Stimulated activated CD4-positive, alpha-beta T cell treated with anti-CD3 and anti-CD28 coated beads, Interleukin-2, amount 100 ng/mL, for 4 hours (primary cell): ENCODE measurements around the gene NAV2.

ENCODE experiments used
- DNase-seq: peaks from one replicate; pipeline ENCODE4 v3.0.0-alpha.2; 2020; ENCODE audit warnings: low read depth

NAV2 gene

DNA sequence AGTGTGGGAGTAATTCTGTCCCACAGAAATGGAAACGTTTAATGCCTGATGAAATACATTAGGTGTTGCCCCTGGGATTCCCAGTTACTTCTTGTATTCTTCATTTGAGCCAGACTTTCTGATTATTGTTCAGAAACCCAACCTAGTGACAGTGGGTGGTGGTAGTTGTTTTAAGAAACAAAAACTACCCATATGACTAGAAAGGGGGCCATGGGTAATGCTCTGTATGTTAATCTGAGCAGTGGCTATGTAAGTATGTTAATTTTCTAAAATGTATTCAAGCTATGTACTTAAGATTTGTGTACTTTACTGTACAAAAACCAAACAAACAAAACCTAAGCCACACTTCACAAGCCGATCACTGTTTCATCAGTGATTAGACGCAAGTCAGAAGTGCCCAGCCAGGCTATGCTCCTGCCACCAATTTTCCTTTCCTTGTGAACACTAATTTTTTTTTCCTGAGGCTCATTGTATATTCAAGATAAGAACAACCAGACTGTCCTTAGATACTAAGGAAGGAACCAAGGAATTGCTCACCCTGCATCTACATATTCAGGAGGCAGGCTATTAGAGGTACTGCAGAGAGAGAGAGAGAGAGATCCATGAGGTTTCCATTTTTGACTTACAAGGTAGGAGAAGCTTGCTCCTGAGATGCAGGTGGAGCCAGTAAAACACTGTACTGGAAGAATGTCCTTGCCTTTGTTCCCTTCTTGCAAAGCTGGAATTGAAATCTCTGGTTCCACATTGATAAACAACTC lies 324.9 kb downstream of the NAV2 start:
- DNase-seq: no peak

DNA sequence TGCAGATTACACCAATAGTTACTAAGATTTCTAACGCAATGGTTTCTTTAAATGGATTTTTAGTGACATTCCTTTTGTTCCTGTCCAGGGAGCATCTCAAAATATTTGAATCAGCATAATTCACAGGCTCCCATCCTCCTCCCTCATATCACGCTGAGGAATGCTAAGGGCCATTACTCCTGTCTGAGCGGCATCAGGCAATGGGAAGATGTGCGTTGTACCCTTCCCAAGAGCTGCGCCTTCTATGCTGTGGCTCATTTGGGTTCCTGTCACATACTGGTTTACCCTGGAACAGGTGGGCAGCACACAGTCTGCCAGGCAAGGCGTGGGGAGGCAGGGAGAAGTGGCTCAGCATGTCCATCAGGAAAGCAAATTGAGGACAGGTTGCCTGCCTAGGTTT lies 325.8 kb downstream of the NAV2 start:
- DNase-seq: no peak

DNA sequence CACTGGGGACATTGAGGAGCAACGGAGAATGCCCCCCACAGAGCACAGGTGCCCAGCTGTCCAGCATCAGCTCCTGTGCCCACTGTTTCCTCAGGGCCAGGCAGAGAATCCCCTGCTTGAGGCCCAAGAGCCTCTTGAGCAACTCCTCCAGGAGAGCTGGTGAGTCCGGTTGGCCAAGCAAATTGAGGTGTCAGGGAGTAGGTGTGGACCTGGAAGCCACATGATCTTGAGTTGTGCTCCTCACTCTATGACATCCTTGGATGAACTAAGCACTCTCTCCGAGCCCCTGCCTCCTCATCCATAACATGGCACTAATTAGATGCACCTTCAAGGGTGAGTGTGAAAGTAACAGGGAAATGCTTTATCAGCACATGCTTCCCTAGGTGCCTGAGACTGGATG lies 326.3 kb downstream of the NAV2 start:
- no peak for DNase-seq

DNA sequence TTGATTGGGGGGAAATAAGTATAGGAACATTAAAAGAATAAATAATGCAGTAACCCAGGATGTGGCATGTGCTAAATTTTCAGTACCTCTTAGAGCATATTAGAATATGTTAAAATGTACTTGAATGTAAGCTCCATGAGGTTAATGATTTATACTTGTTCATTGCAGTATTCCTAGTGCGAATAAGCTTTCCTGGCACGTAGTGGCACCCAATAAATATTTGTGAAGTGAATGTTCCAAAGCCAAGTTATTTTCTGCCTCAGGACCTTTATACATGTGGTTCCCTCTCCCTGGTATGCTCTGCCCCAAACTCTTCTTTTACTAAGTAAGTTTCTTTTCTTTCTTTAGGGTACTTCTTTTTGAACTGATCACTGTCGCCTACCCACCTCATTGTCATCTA lies 328.9 kb downstream of the NAV2 start:
- DNase-seq: no peak

DNA sequence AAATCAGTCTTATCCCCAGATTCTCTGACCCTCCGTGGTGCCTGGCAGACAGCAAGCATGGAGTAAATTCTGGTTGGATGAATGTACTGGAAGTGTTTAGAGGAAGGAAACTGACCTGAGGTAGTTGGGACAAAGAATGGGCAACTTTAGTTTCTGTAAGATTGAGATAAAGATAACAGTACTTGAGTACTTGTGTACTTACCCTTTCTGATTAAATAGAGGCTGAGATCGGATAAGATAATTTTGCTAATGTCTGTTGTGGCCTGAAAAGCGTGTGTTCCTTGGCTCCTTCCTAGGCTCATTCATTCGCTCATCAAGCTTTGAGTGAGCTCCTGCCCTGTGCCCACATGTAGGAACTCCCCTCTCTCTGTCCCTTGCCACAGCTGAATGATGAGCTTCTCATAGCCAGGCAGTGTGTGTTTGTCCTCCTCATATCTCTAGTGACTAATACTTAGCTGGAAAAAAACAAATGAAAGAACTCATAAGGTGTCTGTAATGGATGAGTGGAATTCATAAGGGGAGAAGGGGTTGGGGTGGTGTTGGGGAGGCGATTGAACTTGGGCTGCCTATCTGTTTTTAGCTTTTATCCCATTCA lies 329.5 kb downstream of the NAV2 start:
- DNase-seq: no peak

DNA sequence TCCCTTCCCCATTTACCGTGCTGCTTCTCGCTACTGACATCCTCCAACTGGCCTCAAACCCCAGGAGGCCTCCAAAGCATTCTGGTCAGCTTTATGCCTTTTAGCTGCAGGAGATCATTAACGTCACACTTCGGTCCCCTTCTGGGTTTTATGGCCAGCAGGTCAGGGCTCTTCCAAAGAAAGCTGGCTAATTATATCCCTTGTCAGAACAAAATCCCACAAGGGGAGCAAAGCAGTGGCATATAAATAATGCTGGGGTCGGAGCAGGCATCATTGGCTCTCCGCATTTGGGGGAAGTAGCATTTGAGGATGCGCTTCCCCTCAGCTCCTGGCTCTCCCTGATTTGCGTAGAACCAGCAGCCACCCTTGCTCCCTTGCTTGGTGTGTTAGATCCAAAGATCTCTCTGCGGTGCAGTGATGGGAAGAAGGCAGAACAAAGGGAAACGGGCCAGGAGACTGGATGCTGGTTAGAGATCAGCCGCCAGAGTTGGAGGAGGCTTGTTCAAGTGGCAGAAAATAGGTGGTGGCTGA lies 330.2 kb downstream of the NAV2 start:
- no peak for DNase-seq

DNA sequence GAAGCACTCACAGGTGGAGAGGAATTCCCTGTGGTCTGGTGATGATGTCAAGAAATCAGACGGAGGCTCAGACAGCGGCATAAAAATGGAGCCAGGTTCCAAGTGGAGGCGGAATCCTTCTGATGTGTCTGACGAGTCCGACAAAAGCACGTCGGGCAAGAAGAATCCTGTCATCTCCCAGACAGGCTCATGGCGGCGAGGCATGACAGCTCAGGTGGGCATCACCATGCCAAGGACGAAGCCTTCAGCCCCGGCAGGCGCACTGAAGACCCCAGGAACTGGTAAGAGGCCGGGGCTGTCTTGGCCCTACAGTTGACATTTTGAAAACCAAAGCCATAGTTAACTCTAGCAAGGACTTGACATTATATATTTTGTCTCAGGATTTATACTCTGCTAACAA lies 331.4 kb downstream of the NAV2 start:
- DNase-seq: no peak

DNA sequence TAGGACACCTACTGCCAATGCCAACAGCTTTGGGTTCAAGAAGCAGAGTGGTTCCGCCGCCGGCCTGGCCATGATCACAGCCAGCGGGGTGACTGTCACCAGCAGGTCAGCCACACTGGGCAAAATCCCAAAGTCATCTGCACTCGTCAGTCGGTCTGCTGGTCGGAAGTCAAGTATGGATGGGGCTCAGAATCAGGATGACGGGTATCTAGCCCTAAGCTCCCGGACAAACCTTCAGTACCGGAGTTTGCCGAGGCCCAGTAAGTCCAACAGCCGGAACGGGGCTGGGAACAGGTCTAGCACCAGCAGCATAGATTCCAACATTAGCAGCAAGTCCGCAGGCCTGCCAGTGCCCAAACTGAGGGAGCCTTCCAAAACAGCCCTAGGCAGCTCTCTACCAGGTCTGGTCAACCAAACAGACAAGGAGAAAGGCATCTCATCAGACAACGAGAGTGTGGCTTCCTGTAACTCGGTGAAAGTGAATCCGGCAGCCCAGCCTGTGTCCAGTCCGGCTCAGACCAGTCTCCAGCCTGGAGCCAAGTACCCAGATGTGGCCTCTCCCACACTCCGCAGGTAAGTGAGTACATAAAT lies 332.6 kb downstream of the NAV2 start:
- DNase-seq: no peak

DNA sequence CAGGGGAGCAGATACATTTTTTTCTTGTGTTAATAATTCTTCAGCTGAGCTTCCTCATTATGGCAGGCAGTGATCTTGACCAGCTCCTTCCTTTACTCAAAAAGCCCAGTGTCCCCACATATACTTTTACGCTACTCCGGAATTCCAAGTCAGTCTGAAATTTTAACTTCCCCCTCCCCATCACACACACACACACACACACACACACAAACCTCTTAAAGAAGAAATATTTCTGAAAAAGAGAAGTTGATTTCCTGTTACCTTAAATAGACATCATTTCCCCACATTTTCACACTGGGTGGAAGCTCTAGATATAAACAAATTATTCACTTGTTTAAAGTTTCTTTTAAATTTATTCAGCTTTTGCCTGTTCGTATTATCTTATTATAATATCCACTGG lies 333.8 kb downstream of the NAV2 start:
- no peak for DNase-seq

DNA sequence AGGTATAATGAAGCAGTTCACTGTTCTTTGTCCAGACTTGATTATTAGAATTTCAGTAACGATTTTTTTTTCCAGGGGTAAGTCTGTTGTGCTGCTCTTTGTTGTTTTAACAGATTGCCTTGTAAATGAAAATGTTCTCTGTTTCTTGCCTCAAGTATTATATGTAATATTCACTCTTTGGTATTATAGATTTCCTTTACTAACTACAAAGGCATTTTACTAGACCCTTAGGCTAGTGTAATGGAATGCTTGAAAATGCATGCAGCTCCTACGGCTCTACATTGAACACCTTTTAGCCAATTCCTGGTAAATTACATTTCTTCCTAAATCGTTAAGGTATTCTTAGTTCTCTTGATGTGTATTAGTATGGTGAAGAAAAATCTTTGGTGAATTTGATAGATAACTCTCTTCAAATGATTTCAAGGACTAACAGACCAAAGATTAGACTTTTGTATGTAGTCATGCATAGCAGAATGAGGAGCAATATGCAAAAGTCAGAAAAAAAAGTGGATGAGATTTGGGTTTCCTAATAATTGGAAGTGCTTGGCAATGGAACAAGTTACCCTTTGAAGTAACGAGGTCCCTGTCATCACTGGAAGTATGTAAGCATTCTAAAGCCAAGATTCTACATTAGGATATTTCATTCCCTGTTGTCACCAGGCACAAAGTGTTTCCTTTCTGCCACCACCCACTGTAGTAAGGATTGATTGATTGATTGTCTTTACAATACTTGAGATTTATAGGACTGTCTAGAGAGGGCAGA lies 334.6 kb downstream of the NAV2 start:
- DNase-seq: no peak

DNA sequence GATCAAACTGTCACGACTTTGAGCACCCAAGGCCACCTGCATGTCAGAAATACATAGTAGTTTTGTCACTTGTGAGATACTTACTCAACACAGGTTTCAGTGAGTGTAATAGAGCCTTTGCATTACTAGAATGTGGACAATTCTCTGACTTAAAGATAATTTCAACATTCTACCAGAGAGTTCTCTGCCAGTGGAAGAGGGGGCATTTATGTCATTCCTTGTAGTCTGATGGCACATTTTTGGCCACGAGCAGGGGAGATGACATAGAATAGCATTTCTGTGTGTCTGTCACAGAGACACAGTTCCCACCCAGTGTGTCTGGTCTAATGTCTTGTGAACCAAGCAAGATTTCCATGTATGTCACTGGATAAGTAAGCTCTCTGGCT lies 335.1 kb downstream of the NAV2 start:
- no peak for DNase-seq

DNA sequence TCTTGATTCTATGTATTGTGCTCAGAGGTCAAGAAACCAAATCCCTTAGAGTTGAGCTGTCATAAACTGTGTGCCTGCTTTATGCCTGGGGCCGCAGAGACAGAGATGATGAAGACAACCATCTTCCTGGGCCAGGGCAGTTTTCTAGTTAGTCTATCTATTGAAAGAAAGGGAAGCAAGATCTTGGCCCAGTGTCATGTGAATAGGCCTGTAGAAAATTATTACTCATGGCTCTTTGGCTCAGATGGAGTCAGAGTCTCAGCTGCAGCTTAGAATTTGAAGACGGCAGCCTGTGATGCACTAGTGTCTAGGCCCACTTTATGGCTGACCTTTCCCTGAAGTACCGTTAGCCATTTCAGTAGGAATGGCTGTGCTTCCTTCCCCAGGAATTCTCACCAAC lies 335.6 kb downstream of the NAV2 start:
- no peak for DNase-seq

DNA sequence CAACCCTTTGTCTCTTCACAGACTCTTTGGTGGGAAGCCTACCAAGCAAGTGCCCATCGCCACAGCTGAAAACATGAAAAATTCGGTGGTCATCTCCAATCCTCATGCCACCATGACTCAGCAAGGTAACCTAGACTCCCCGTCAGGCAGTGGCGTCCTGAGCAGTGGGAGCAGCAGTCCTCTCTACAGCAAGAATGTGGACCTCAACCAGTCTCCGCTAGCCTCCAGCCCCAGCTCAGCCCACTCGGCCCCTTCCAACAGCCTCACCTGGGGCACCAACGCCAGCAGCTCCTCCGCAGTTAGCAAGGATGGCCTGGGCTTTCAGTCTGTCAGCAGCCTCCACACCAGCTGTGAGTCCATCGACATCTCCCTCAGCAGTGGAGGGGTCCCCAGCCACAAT lies 336.1 kb downstream of the NAV2 start:
- DNase-seq: no peak

DNA sequence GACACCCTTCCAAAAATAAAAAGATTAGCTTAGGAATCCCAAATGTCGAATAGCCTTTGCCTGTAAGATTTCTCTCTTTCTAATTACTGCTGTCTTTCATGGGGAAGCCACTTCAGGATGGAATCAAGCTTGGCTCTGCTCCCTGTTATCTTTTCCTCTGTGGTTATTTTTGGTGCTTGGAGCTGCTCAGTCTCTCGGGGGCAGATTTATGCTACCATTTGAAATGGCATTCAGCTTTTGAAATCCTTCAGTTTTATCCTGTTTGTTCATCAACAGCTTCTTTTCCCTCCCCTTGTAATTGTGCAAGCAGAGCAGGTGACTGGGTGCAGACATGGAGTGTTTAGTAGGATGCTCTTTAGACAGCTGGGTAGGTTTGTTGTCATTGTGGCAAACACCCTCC lies 336.6 kb downstream of the NAV2 start:
- DNase-seq: no peak

DNA sequence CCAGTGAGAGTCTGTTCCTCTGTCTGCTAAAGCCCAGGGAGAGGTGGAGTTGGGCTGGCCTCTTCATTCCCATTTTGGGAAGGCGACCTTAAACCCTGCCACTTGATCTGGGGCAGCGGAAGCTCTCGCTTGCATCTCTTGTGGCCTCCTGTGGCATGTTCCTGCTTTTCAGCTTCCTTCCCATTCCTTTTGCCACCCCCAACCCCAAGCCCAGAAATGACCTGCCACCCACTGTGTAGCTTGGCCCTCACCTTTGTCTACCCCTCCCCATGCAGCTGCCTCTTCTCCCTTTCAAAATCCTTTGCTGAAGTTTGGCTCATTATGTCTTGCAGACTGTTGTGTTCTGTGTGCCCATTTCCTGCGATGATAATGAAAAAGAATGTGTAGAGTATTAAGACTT lies 337.4 kb downstream of the NAV2 start:
- DNase-seq: no peak

DNA sequence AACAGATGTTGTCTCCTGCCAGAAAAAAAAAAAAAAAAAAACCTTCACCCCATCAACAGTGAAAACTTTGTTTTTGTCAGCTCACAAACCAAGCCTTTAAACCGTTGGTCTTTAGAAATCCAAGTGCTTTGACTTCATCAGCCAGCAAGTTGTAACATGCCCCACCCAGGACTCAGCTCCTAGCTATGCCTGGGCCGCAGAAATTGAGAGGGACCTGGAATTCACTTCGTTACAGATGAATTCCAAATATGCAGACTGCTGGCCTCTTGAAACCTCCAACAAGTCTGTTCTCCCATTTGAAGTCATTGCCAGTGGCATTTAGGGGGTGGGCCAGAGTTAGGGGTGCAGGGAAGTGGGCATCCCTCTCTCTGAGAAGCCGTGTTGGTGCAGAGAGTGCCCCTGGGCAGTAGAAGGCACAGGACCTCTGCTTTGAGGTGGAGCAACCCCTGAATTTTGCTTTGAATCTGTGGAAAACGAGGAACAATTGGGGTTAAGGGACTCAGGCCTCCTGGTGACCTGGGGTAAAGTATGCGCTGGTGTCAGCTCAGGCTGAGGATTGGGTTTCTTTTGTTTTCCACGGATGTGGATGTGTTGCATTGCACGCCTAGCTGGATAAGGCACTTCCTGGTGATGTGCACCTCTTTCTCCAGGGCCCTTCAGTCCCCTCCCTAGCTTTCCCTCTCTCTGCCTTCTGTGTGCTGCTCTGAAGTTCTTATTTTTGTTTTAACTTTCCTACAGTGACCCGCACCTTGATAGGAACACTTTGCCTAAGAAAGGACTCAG lies 338.1 kb downstream of the NAV2 start:
- no peak for DNase-seq

DNA sequence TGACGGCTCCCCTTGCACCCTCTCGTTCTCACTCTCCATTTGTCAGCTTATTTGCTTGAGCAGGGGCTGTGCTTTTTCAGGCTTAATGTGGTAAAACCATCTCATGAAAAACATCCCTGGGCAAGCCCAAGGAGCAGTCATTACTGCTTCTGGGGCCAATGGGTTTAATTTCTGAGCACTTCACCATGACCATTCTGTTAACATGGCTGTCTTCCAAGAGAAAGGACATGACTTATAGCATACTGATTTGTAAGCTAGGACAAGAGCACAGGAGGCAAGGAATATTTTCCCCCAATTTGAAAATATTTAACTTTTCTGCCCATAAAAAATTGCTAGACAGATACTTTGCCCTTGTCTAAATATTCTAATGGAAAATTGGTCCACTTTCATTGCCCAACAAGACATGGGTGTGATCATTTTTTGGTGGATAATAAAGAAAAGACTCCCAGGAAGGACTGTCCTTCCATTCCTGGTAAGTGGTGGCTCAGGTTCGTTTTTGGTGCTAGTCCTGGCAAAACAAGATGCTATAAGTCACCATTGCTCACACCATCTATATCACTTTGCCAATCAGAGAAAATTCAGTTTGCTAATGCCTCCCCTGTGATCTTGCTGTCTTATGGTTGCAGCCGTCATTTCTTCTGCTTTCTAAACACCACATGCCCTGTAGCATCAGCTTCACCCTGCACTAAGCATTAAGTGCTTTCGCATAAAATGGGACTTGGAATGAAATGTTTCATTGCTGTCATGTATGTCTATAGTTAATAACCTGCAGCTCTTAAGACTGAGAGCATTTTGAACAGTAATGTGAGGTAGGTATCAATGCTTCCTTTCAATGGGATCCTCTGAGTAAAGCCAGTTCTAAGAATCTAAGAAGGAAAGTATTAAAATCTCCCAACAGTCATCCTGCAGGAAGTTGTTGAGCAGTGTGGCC lies 339.1 kb downstream of the NAV2 start:
- DNase-seq: no peak

DNA sequence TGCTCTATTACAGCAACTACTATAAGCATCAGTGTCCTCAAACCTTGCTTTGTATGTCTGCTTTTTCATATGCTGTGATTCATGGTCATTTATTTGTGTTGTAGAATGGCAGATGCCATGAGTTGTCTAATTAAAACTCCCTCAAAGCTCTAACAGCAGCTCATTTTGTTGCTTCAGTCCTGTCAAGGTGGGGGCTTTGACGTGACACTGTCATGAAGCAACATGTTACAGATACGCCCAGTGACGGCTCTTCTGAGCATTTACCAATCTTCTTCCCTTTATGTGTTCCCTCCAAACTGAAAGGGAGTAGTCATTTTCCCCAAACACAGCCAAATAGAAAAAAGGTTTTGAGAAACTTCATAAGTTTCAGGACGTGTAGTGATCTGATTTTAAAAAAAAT lies 340.9 kb downstream of the NAV2 start:
- DNase-seq: no peak

DNA sequence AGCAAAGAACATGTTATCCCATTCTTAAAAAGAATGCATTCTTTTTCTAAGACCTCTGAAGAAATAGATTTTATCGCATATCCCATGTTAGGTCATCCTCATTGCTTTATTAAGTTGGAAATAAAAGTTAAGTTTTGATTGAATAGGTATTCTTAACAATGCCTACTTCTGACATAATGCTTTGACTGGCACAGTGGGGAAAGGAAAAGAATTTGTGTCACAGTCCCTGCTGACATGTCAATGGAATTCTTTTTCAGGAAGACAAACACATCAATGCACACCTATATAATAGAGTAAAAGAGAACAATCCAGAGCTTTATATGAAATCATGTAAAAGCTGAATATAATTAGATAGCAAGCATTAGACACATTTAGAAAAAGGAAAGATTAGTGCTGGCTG lies 341.9 kb downstream of the NAV2 start:
- DNase-seq: no peak

DNA sequence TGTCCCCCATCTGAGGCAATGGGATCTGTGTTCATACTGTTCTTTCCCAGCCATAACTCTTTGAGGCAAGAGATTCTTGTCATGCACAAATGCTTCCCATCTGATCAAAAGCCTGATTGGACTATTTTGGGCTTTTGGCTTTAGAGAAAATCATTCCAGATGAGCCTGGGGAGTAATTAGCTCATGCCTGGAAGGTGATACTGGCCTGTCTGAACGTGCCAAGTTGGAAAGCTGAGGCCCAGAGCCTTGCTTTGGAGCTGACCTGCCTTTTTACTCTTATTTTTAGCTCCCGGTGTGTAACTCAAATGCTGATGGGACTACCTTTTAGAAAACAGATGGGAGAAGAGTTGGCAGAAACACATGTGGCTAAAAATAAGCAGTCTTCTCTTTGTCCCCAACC lies 342.7 kb downstream of the NAV2 start:
- no peak for DNase-seq
